ENCODE data around the gene BCL11B.

- TF ChIP-seq CTCF (conservative IDR thresholded peaks at IDR 0.05; ENCODE audit: low read depth, low read length) (no peak), EZH2 (IDR thresholded peaks at IDR 0.05; ENCODE audit: borderline replicate concordance, low read depth, low read length, poor library complexity, severe bottlenecking) (no peak)
These were observed 46.9 kb upstream of the BCL11B start for GRCh38 chr14:99318959-99319295.

All from A673 (cell line).